Renal cortical epithelial cell (primary cell): ENCODE data around the gene SAYSD1. TPM values are rescaled to one million over a fixed set of nuclear protein-coding genes. Genes with fewer than 3 reads are reported as not detected.

Experiments
- DNase-seq: peaks from one replicate; pipeline ENCODE4 v3.0.0-alpha.2; 2011; ENCODE audit warnings: low read depth
- total RNA-seq: library from RNA; depleted of rRNA; stranded (reverse); fragments of >200 nt; gene quantifications from 2 replicates; pipeline ENCODE4 v1.2.3, GENCODE V29; 2014

The SAYSD1 gene
- total RNA-seq, 1 donor from 2014 or later = 19.0 TPM

- DNase-seq = no peak
Observed at GRCh38 chr6:39079197-39080125, 35.5 kb downstream of the SAYSD1 start.

GRCh38 chr6:39078695-39079094 lies 36.3 kb downstream of the SAYSD1 start:
- no peak for DNase-seq

- DNase-seq = no peak
Observed at GRCh38 chr6:39077882-39078594, 36.9 kb downstream of the SAYSD1 start.

DNA sequence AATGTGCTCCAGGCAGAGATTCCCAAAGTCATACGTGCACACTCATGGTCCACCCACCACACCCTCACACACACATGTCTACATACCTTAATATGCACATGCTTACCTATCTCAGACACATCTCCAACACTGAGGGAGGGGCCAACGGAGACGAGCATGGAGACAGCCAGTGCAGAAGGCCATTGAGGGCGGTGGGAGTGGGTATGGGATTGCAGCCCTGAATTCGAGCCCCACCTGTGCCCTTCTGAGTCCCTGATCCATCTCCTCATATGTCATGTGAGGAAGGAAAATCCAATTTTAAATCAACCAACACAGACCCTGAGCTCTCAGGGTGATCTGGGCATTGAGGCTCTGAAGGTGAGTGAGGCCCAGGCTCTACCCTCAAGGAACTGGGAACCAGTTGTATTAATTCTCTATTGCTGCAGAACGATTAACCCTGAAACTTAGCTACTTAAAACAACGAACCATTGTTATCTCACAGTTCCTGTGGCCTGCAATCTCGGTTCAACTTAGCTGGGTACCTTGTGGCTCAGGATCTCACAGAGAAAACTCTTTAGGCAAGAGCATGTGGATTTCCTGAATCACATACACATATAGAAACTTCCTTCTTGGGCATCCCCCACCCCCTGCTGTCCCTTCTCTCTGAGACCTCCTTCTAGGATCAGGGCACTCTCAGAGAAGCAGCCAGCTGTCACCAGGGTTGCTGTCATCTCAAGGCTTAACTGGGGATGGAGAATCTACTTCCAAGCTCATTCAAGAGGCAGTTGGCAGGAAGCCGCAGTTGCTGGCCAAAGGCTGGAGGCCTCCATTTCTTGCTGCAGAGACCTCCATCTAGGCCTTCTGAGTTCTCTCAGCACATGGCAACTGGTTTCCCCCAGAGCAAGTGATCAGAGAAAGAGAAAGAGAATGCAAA lies 38.1 kb downstream of the SAYSD1 start:
- no peak for DNase-seq

DNA sequence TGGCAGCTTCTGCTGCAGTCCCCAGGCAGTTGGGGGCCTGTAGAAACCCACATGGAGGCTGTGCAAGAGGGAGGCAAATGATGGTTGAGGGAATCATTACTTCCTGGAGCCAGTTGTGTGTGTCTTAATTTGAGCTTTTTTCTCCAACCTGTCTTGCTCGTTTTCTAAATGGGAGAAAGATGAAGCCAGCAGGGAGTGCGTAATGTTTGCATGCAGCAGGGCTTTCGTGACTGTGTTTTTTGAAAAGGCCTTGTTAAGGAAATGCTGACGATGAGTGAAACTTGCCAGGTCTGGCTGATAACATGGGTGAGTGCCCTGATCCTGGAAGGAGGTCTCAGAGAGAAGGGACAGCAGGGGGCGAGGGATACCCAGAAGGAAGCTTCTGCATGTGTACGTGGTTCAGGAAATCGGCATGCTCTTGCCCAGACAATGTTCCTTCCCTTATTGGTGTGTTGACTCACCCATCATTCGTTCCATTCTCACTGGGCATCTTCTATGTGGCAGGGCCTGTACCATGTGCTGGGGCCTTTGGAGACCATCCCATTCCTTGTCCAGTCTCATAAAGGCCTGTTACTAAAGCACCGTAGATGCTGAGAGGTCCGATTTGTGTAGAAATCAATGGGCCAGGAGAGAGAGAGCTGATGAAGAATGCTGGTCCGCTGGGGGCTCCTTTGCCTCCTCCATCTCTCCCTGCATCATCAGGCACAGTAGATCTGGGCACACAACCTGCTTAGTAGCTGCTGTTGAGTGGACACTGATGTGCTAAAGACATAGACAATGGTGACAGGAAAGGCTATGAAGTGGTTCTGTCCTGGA lies 39.0 kb downstream of the SAYSD1 start:
- no peak for DNase-seq

DNA sequence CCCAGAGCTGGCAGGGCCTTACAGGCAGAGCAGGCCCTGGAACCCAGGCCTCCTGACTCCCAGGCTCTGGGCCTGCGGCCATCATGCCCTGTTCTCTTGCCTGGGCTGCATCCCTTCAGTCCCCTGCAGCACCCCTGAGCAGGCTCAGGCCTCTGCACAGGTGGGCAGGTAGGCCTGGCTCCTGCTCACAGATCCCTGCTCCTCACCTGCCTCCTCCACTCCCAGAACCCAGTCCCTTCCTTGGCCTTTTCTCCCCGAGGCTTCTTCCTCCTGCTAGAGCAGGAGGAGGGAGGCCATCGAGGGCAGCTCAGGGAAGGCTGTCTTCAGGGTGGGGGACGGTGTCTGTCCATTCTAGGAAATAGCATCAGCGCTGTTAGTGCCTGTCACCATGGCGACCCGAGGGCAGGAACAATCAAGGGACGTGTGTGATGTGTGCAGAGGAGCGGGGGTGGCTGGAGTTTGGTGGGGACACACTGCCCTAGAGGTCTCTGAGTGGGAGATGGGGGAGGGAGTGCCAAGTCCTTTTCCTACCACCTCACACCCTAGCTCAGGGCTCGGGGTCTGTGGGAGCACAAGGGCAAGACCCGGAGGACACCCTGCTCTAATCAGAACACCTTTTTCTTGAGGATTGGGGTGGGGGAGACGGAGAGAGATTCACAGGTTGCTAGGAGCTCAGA lies 39.8 kb downstream of the SAYSD1 start:
- DNase-seq = no peak

DNA sequence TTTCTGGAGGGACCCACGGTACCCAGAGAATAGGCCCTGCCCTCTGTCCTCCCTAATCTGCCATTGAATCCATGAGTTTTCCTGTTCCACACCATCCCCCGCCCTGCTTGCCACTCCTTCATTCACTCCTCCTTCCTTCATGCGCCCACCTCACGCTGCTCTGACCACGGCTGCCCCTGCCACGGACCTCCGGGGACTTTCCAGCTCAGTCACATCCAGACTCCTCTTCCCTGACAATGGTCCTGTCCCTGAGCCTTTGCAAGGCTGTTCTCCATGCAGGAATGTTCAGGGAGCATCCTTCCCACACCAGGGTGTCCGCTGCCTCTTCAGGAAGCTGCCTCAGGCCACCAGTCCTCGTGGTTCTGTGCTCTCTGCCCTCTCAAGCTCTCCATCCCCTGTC lies 40.5 kb downstream of the SAYSD1 start:
- DNase-seq = no peak

DNA sequence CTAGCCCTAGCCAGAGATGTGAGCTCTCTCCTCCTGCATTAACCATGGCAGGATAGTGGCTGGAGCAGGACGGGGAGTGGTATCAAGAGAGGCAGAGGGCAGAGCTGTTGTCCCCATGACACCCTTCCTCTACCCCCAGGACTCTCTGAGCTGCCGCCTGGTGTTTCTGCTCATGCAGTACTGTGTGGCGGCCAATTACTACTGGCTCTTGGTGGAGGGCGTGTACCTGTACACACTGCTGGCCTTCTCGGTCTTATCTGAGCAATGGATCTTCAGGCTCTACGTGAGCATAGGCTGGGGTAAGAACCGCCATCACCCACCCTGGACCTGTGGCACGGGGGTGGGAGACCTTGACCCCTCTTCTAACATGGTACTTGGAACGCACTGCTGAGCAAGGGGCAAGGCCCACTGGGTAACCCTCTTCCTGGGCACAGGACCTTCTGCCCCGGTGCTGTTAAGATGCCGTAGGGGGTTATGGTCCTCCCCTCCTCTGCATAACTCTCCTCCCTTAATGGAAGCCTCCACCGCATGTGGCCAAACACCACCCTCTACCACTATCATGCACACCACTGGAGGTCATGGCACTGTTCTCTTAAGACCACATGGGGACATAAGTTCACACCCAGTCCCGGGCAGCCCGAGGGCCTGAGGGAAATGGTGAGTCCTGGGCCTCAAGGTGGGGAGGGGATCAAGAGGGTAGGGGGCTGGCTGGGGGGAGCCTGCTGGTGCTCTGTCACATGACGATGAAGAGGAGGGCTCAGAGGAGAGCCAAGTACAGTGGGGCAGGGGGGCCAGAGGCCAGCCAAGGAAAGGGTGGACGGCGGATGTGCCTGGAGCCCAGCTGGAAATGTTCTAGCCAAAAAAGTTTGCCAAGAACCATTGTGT lies 41.3 kb downstream of the SAYSD1 start:
- DNase-seq = no peak

GRCh38 chr6:39072830-39073229 lies 42.2 kb downstream of the SAYSD1 start:
- no peak for DNase-seq

DNA sequence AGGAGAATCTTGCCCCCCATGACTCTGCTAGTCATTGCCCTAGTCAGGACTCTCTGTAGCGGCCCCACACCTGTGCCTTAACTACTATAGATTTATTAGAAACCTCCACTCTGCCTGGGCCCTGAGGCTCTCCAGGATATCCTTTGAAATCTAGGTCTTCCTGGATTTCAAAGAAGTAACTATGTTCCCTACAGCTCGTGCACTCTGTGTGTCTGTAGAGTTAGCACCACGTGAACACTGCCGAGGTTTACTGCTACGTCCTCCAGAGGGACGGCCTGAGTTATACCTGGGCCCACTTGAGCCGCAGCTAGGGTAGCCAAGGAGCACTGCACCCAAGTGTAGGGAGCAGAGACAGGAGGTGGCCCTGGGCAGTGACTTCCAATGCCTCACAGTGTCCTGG lies 46.6 kb downstream of the SAYSD1 start:
- DNase-seq = no peak

DNA sequence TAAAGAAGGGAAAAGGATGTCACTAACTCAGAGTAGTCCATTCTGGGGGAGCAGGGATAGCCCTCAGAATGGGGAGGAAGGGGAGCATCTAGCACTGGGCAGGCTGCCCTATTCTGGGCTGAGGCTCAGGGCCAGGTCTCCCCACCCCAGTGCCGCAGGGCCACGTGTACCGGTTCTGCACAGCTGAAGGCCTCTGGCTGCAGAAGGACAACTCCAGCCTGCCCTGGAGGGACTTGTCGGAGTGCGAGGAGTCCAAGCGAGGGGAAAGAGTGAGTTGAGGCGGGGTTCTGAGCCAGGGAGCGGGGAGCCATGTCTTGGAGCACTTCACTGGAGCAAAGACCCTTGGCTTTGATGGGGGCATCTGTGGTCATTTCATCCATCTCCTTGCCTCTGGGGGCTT lies 49.4 kb downstream of the SAYSD1 start:
- no peak for DNase-seq

- no peak for DNase-seq
Observed at GRCh38 chr6:39063526-39063925, 51.5 kb downstream of the SAYSD1 start.

GRCh38 chr6:39062014-39062740 lies 52.8 kb downstream of the SAYSD1 start:
- DNase-seq = no peak

DNA sequence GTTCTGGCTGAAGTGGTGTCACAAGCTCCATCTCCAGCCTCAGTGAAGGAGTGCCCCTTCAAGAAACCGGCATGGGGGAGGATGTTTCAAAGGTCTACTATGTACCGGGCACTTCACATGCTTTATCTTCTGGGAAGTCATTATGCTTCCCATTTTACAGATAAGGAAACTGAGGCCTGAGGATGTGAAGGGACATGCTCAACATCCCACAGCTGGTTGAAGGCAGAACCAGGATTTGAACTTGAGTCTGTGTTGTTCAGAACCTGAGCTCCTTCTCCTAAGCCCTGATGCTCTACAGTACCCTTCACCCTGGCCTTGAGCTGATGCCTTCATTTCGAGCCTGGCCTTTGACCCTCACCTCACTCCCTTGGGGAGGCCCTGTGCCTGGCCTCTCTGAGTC lies 53.4 kb downstream of the SAYSD1 start:
- no peak for DNase-seq

DNA sequence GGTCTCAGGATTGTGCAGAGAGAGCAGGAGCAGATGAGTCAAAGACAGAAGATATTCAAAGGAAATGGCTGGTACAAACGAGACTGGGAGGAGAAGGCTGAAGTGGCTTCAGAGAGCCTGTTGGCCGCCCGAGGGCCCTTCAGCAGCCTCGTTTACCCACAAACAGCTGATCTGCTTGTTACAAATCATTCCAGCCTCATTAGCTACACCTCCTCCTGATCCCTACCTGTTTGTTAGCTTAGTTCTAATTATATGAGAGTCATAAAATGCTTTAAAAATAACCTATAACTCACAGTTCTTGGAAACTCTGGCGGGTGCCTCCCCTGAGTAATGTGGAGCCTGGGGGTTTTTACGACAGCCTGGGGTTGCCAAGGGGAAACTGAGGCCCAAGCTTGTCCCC lies 53.8 kb downstream of the SAYSD1 start:
- DNase-seq = no peak

GRCh38 chr6:39060467-39061160 lies 54.4 kb downstream of the SAYSD1 start:
- no peak for DNase-seq

DNA sequence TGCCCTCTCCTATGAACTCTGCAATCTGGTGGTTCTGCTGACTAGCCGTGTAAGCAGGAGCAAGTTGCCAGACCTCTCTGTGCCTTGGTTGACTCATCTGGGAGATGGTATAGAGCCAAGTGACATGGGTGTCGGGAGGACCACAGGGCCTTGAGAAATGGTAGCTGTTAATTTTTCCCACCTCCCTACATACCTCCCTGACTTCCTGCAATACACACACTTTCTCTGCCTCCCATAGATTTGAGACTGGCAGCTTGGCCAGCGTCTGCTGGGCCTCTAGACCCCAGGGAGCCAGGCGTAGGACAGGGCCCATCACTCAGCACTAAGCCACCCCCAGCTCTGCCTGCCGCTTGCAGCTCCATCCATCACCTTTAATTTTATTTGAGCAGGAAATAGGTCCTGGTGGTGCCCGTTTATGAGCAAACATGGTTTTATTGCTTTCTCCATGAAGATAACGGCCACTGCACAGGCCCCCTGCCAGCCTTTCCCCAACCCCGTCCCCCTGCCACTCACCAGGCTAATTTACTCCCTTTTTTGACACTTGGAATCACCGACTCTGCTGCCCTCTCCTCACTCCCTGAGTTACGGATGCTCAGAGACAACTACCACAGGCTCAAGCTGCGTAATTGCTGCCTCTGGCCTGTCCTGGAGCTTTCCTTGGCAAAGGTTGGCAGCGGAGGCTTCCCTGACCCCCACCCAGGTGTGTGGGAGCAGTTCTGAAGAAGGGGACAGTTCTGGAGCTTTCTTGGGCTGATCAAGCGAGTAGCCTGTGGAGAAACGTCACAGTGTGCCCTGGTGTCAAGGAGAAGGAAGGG lies 55.3 kb downstream of the SAYSD1 start:
- no peak for DNase-seq
